22Rv1 (cell line): ENCODE data around the gene NARS2.
"Not testable (repeated sequence)": the region's sequence is repeated elsewhere in the genome, so short reads cannot be mapped to it uniquely, and the experiment has no call there.

Experiments
- H3K27ac ChIP-seq: fragments of 450-650 bp; 2 replicates; pipeline ENCODE4 v1.5.1; 2017
- CTCF ChIP-seq: fragments of 450-650 bp; IDR thresholded peaks from 2 replicates; pipeline ENCODE4 v1.5.1; 2017; ENCODE audit warnings: mild to moderate bottlenecking
- ZFX ChIP-seq: fragments of 450-650 bp; IDR thresholded peaks from 2 replicates; pipeline ENCODE4 v1.6.1; 2017; ENCODE audit warnings: antibody characterized with exemption, borderline replicate concordance

Gene NARS2

GRCh38 chr11:78525720-78526119 is 48.9 kb downstream of the NARS2 start:
- H3K27ac ChIP-seq = no peak overlapping the region
- TF ChIP-seq ZFX = no peak
- TF ChIP-seq CTCF = no peak

GRCh38 chr11:78520230-78520629 is 54.4 kb downstream of the NARS2 start:
- TF ChIP-seq ZFX = no peak
- no peak for TF ChIP-seq CTCF
- no peak overlapping the region for H3K27ac ChIP-seq

GRCh38 chr11:78516281-78516680 is 58.4 kb downstream of the NARS2 start:
- H3K27ac ChIP-seq = no peak overlapping the region
- TF ChIP-seq ZFX (no peak), CTCF (no peak)

GRCh38 chr11:78514922-78515502 is 59.7 kb downstream of the NARS2 start:
- TF ChIP-seq CTCF (no peak), ZFX (no peak)
- no peak overlapping the region for H3K27ac ChIP-seq

- not testable (repeated sequence) for H3K27ac ChIP-seq
Measured at GRCh38 chr11:78513085-78513484, 61.6 kb downstream of the NARS2 start.

GRCh38 chr11:78510597-78510996 is 64.1 kb downstream of the NARS2 start:
- no peak for TF ChIP-seq CTCF
- no peak for TF ChIP-seq ZFX
- H3K27ac ChIP-seq = no peak overlapping the region

- no peak for TF ChIP-seq ZFX
- TF ChIP-seq CTCF = no peak
Measured at GRCh38 chr11:78510025-78510596, 64.6 kb downstream of the NARS2 start.

GRCh38 chr11:78504708-78505107 is 70.0 kb downstream of the NARS2 start:
- TF ChIP-seq ZFX (no peak), CTCF (no peak)
- peak overlapping the region; percentile 82 for H3K27ac ChIP-seq

More at GRCh38 chr11:78510025-78510596, 64.6 kb downstream of the NARS2 start:
- H3K27ac ChIP-seq = no peak overlapping the region
